ENCODE results near the gene DYNC2H1. TPM values are rescaled to one million over a fixed set of nuclear protein-coding genes. Genes with fewer than 3 reads are reported as not detected.

DYNC2H1 gene, protein sequence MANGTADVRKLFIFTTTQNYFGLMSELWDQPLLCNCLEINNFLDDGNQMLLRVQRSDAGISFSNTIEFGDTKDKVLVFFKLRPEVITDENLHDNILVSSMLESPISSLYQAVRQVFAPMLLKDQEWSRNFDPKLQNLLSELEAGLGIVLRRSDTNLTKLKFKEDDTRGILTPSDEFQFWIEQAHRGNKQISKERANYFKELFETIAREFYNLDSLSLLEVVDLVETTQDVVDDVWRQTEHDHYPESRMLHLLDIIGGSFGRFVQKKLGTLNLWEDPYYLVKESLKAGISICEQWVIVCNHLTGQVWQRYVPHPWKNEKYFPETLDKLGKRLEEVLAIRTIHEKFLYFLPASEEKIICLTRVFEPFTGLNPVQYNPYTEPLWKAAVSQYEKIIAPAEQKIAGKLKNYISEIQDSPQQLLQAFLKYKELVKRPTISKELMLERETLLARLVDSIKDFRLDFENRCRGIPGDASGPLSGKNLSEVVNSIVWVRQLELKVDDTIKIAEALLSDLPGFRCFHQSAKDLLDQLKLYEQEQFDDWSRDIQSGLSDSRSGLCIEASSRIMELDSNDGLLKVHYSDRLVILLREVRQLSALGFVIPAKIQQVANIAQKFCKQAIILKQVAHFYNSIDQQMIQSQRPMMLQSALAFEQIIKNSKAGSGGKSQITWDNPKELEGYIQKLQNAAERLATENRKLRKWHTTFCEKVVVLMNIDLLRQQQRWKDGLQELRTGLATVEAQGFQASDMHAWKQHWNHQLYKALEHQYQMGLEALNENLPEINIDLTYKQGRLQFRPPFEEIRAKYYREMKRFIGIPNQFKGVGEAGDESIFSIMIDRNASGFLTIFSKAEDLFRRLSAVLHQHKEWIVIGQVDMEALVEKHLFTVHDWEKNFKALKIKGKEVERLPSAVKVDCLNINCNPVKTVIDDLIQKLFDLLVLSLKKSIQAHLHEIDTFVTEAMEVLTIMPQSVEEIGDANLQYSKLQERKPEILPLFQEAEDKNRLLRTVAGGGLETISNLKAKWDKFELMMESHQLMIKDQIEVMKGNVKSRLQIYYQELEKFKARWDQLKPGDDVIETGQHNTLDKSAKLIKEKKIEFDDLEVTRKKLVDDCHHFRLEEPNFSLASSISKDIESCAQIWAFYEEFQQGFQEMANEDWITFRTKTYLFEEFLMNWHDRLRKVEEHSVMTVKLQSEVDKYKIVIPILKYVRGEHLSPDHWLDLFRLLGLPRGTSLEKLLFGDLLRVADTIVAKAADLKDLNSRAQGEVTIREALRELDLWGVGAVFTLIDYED (N-terminal part only)
- 10.1 TPM for polyA plus RNA-seq (ENCODE audit: insufficient read length)

DNA sequence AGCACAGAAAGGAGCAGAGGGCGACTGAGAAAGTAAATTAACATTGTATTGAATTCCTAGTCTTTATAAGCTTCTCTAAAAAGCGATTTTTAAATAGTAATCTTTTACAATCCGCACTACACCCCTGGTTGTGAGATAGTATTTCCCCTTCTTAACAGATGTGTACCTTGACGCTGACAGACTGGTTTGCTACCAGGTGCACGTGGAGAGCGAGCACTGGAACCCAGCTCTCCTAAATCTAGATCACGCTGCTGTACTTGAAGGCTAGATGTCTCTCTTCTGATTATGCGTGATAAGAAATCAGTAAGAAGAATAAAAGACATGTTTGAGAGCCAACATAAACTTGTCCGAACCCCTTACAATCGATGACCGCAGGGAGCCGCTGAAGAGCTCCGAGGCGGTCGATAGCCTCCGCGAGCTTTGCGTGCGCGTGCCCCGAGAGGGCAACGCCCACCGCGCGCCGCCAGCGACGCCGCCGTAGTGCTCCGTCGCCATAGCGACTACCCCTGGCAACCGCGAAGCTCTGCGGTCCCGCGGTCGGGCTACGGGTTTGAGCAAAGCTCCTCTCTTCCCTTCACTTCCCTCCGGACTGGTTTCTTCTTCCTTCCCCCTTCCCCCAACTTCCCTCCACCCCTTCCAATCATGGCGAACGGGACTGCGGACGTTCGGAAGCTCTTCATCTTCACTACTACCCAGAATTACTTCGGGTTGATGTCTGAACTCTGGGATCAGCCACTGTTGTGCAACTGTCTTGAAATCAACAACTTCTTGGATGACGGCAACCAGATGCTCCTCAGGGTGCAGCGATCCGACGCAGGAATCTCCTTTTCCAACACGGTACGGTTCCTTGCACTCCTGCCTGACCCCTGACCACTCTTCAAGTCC lies at the start of gene DYNC2H1:
Gene DYNC2H1 (plus strand): TSS at position 494 of the 885 bp plus-strand sequence. CDS start 149 bp downstream, at position 643.
- DNase-seq (ENCODE audit: low read depth), result peak; percentile 76

DNA sequence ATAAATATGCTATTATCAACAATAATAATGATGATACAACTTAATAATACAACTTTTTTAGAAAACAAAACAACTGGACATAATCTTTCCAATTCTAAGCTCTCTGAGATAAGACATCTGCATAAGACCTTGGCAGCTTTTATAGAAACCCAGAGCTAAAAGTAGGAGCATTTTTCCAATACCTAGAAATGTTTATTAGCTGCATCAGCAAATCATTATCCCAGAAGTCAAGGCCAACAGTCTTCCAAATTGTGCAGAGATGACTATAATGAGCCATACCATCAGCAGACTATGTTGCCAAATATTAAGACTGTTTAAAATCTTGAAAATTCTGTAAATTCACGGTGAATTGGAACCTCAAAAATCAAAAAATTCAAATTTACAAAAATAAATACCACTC lies 47.6 kb upstream of the DYNC2H1 start:
- DNase-seq (ENCODE audit: low read depth), result no peak

DNA sequence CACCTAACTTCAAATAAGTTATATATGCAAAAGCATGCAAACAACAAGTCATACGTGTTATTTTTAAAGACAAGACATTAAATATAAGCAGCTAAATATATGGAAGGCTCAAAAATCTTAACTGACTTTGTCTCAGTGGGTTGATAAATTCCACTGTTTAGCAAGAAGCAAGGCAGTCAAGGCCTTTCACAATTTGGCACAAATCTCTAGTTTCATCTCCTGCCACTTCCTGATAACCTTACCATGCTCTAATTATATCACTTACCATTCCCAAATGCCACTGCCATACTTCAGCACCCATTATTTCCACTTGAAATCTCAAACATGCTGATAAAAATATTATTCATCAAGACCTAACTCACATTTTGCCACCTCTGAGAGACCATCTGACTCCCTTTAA lies 42.1 kb upstream of the DYNC2H1 start:
- no peak for DNase-seq (ENCODE audit: low read depth)

DNA sequence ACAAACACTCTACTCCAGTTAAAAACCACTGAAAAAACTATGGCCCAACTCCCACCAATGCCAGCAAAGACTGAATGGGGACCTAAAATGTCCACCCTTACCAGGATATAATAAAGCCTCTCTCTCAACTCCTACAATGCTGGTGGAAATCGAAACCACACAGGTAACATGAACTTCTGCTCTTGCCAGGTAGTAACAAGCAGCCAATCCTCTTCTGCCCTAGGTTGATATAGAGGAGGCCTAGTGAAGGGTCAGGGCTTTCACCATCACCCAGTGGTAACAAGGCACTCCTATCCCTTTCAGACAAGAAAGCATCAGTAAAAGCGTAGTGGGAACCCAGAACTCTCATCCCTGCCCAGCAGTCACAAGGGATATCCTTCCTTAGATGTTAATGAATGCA lies 39.9 kb upstream of the DYNC2H1 start:
- DNase-seq (ENCODE audit: low read depth), result no peak

DNA sequence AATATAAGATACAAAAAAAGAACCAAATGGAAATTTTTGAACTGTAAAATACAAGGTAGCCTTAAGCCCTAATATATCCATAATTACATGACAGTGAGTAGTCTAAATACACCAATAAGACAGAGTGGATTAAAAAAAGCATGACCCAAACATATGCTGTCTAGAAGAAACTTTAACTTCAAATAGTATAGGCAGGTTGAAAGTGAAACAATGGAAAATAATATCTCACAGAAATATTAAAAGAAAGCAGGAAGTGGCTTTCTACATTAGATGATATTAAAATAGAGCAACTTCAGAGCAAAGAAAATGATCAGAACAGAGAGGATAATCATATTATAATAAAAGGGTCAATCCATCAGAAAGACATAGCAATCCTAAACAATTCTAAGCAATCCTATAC lies 39.1 kb upstream of the DYNC2H1 start:
- DNase-seq (ENCODE audit: low read depth), result no peak

DNA sequence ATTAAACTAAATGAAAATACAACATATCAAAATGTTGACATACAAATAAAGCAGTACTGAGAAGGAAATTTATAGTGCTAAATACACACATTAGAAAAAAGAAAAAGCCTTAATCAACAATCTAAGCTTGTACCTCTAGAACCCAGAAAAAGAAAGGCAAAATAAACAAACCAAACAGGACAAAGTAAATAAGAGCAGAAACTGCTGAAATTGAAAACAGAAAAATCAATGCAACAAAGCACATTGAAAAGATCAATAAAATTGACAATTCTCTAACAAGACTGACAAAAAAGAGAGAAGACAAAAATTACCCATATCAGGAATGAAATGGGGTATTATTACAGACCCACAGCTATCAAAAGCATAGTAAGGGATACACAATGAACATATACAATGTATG lies 38.2 kb upstream of the DYNC2H1 start:
- no peak for DNase-seq (ENCODE audit: low read depth)

DNA sequence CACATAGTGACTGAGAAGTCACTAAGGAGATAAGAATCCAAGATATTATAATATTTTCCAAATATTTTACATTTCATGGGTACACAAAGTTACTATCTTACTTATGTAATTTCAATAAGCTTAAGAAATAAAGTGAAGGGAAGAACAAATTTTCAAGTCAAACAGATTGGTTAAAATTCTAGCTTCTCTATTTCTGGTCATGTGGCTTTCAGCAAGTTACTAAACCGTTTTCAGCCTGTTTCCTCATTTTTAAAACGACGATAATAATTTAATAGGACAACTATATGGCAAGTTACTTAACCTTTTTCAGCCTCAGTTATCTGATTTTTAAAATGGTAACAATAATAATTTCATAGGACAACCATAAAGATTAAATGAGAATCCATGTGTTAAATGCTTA lies 32.9 kb upstream of the DYNC2H1 start:
- DNase-seq (ENCODE audit: low read depth), result no peak

DNA sequence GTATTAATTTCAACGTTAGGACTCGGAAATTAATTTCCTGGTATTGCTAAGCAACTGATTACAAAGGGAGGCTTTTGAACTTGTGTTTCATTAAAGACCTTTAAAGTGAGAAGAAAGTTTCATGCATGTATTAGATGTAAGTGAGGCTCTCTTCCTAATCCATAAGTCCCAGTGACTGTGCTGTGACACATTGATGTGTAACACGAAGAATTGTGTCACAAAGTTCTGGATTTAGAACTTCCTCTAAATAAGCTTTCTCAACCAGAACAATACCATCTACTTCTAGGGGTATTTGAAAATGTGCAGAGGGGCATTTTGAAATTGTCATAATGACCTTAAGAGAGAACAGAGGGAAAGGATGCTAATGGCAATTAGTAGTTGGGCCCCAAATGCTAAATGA lies 31.7 kb upstream of the DYNC2H1 start:
- no peak for DNase-seq (ENCODE audit: low read depth)

DNA sequence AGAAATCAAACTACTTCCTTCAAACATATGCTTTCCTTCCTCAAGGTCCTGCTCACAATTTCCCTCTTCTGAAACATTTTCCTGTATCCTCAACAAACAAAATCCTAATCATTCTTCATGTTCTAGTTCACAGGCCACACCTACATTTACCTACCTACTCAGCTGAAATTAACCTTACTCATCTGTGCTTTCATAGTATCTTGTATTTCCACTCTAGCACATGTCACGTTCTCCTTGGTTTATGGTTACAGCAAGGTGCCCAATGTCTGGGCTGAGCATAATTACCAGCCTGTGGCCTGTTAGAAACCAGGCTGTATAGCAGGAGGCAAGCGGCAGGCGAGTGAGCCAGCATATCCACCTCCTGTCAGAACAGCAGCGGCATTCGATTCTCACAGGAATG lies 30.5 kb upstream of the DYNC2H1 start:
- DNase-seq (ENCODE audit: low read depth), result no peak

DNA sequence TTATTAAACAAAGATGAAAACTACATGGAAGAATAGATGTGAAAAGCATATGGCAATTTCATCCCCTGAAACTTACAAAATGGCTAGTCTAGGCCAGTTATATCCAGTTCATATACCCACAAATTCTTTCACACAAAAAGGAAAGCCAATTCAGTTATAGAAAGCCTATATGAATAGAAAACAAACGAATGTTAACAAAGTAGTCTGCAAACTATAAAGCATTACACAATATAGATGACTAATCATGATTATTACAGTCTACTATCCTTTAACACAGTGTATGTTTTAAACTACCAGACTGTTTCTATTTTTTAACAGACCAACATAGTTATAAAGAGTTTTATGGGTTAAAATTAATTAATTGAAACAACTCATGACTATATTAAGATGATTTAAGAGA lies 29.4 kb upstream of the DYNC2H1 start:
- no peak for DNase-seq (ENCODE audit: low read depth)

DNA sequence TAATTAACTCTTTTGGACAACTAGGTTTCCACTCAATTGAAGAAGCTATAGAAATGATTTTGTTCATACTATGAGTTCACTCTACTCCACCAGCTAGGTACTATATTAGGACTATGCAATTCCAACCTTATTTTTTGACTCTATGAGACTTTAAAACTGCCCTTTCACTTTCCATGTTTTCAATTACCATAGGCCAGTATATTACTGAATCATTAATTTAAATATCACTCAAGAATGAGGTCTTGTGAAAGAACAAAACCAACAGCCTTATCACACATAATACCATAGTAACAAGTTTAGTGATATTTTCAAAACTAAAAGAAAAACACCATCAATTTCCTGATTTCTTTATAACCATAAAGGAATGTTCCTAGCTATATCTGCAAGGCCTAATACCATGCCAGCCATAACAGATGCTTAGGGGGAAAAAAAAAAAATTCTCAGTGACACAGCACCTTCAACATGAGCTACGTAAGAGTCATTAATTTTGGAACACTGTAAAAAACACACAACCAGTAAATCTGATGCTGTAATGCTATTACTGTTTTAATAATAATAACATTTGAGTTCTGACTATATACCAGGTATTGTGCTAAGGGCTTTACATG lies 23.4 kb upstream of the DYNC2H1 start:
- DNase-seq (ENCODE audit: low read depth), result no peak

DNA sequence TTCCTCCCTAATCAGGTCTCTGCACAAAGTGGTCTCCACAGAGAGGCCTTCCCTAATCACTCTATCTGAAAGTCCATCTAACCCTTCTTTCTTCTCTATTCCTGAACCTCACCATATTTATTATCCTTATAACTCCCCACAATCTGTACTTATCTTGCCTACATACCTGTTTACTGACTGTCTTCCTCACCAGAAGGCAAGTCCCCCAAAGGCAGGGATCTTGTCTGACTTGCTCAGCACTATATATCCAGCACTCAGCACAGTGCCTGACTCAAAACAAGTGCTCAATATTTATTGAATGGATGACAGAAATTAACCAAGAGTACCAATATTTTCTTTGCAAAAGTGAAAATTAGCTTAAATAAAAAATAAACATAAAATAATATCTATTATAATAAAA lies 22.8 kb upstream of the DYNC2H1 start:
- DNase-seq (ENCODE audit: low read depth), result no peak

DNA sequence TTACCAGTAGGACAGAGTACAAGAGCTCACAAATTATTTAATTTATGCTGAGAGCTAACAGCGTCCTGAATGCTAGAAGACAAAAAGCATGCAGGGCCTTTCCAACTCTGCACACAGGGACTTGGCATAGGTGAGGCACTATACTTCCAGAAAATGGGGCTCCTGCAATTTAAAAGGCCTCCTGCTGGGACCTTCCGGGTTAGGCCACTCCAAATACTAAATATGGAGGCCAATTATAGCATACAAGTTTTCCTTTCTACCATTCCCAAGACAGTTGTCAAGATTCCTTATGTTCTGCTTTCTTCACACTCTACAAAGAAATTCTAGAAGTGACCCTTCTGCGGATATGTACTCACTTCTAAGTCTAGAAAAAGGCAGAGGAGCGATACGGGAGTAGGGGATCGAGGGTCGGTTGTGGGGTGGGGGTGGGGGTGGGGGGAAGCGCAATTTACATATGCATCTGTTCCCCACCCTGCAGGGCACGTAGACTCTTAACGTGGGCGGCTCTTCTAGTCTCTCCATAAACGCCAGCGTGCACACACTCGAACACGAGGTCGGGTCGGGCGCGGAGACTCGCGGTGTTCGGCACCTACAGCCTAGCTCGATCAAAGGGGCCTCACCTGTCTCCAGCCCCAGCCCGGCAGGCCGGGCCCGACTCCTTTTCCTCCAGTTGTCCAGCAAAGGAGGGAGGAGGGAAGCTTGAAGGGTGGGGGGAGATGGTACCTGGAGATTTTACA lies 18.0 kb upstream of the DYNC2H1 start:
- no peak for DNase-seq (ENCODE audit: low read depth)

DNA sequence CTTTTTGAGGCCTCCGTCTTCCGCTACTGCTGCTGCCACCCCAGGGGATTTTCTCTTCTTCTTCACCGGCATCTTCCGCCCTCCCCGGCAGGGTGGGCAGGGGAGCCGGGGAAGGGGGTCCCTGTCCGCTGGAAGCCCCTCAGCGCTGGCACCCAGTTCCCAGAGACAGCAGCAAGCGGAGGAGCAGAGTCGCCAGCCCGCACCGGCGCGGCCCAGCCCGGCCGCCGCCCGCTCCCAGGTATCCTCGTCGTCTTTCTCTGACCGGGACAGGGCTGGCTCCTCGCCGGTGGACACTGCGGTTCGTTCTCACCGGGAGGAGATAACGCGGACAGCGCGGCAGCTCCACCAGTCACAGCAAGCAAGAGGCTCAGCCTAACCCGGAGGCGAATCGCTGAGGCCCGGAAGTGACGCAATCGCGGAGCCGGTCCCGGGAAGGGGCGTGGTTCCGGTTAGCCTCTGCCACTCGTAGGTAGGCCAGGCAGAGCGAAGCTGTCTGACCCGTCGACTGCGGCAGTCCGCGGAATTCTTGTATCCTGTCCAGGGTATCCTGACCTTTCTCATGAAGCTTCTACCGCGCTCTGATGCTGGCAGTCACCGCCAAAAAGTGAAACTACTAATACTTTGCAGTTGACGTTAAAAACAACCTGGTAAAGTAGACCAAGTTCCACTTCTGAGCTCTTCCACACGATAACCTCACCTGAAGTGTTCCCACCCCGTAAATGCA lies 17.3 kb upstream of the DYNC2H1 start, which contains the start of gene DCUN1D5:
Gene DCUN1D5 (minus strand): TSS at position 360 of the 724 bp plus-strand sequence. CDS start 288 bp downstream, at position 72.
- peak; percentile 77 for DNase-seq (ENCODE audit: low read depth)

DNA sequence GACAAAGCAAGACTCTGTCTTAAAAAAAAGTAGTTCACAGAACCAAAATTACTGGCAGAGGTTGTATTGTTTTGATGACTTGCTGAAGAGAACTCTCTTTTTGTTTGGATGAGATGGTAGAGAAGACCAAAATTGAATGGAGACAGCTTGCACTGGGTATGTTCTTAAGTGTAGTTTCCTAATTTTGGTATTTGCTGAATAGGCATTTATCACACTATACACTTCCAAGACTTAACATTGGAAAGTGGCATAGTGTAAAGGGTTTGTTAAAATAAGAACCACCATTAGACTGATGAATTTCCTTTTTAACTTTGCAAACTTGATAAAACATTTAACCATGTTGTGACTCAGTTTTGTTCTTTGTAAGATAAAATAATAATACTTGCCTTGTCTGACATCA lies 11.9 kb upstream of the DYNC2H1 start:
- DNase-seq (ENCODE audit: low read depth), result no peak

DNA sequence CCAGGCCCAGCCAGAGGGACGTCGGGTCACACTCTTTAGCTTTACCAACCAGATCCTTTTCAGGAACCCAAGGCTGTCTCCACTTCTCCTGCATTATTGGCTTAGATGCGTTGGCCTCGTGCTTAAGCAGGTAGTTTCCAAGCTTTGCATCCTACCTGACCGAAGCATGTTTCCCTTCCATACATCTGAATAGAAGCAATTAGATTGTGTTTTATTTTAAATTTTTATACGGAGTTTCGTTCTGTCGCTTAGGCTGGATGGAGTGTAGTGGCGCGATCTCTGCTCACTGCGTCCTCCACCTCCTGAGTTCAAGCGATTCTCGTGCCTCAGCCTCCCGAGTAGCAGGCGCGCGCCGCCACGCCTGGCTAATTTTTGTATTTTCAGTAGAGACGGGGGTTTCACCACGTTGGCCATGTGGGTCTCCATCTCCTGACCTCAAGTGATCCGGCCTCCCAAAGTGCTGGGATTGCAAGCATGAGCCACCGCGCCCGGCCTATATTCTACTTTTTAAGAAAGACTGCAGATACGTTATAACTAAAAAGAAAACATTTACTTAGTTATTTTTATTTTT lies 677 bp downstream of the DYNC2H1 start:
- no peak for DNase-seq (ENCODE audit: low read depth)

DNA sequence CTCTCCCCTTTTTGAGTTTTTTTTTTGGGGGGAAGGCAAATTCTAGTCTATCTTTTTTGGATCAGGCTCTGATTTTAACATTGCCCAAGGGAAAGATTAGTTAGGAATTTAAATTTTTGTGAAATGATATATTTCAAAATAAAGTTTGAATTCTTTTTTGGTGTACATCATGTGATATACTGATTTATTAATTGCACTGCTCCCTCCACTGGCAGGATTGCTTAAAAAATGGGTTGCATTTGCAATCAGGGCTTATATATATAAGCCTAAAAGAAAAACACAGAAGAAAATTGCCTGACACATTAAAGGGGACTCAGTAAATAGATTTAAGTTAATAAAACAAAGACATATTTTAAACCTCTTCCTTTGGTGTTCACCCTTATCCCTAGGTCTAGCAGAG lies 1.2 kb downstream of the DYNC2H1 start:
- no peak for DNase-seq (ENCODE audit: low read depth)

DNA sequence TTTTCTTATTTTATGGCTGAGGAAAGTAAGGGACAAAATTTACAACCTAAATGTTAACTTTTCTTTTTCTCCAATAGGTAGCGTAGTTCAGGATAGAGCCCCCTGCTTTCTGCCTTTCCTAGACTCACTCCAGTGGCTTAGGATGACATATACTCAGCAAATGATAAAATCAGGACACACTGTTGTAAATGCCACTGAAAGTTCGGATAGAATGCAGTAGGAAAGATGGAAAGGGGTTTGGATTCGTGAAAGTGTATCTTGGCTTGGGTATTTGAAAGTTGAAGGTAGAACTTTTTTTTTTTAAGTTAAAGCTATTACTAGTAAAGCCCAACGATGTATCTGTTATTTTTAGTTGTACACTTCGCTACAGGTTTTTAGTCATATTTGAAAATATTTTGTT lies 2.2 kb downstream of the DYNC2H1 start:
- no peak for DNase-seq (ENCODE audit: low read depth)

DNA sequence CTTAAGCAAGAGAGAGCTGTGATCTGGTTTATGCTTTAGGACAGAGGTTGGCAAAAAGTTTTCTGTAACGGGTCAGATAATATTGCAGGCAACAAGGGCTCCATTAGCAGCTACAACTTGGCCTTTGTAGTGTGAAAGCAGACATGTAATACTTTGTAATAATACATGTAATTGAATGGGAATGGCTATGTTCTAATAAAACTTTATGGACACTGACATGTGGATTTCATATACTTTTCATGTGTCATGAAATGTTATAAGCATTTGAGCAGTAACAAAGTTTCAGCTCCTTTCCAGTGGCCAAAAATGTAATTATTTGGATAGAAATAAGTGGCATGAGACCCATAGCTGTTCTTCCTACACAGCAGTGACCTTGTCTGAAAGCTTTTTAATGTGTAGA lies 3.1 kb downstream of the DYNC2H1 start:
- DNase-seq (ENCODE audit: low read depth), result no peak
